Naive thymus-derived CD8-positive, alpha-beta T cell (primary cell): ENCODE data around the gene IL2RA. TPM values are rescaled to one million over a fixed set of nuclear protein-coding genes. Genes with fewer than 3 reads are reported as not detected.

Experiments
- ATAC-seq, 2 donors: fragments of 150-1000 bp; cut with Tn5 transposase in 1 of 2; sonication (Bioruptor Pico), chemical (Tn5 transposase) in 1 of 2; 1 replicate in 1 of 2; 2 replicates in 1 of 2; pipeline ENCODE4 v1.10.0; 2021; ENCODE audit warnings: mild to moderate bottlenecking in 2 of 2, moderate library complexity in 2 of 2
- POLR2A ChIA-PET: fragments of 350-600 bp; sonication (Branson Sonifier 250); formaldehyde crosslinking; loops from one replicate; lab custom pipeline; 2021; ENCODE audit warnings: antibody characterized with exemption; lab: Charles Lee
- DNase-seq, 10 donors: peaks; one replicate each; pipeline versions ENCODE4 v3.0.0 to v3.0.0-alpha.2; 2020 to 2022
- H3K27ac Mint-ChIP-seq, 10 donors: one replicate each; pipeline ENCODE4 v1.8.0; 2020 to 2022; ENCODE audit warnings: mild to moderate bottlenecking in 10 of 10, mixed read lengths in 10 of 10, moderate library complexity in 4 of 10, inconsistent platforms in 1 of 10
- H3K27me3 Mint-ChIP-seq, 5 donors: one replicate each; pipeline ENCODE4 v1.8.0; 2021 to 2022; ENCODE audit warnings: mixed read lengths in 5 of 5
- H3K36me3 Mint-ChIP-seq, 3 donors: one replicate each; pipeline ENCODE4 v1.8.0; 2020 to 2022; ENCODE audit warnings: mixed read lengths in 3 of 3, mild to moderate bottlenecking in 2 of 3, inconsistent platforms in 1 of 3
- H3K4me1 Mint-ChIP-seq, 4 donors: one replicate each; pipeline ENCODE4 v1.8.0; 2021 to 2022; ENCODE audit warnings: mixed read lengths in 4 of 4
- H3K4me3 Mint-ChIP-seq, 10 donors: one replicate each; pipeline ENCODE4 v1.8.0; 2020 to 2022; ENCODE audit warnings: mild to moderate bottlenecking in 10 of 10, mixed read lengths in 10 of 10, moderate library complexity in 6 of 10, inconsistent platforms in 1 of 10
- H3K9me3 Mint-ChIP-seq, 9 donors: one replicate each; pipeline ENCODE4 v1.8.0; 2020 to 2022; ENCODE audit warnings: mixed read lengths in 9 of 9, mild to moderate bottlenecking in 3 of 9, inconsistent platforms in 1 of 9, moderate library complexity in 1 of 9
- polyA plus RNA-seq, 3 donors: library from polyadenylated mRNA; unstranded; fragments of 300-500 nt; fragmentation: Illumina TruSeq; gene quantifications; one replicate each; pipeline ENCODE4 v1.2.3, GENCODE V29; 2021
- total RNA-seq, 8 experiments: library from RNA in 2 of 8; stranded (reverse) in 2 of 8; gene quantifications; one replicate each; pipeline ENCODE4 v1.2.3 and lab custom pipeline; 2021 to 2026

Gene IL2RA
- total and polyA plus RNA-seq, 5 experiments from 2014 or later: 0.07 to 1.4 (median 0.25) TPM

- peaks cover 2 to 14% (median 6%) of the 10 kb centered on the region in 9 donors for H3K9me3 Mint-ChIP-seq
- peak overlapping the region in 2 of 10 donors; percentile 8 to 29 for H3K27ac Mint-ChIP-seq
- no peaks in the 10 kb centered on the region for H3K27me3 Mint-ChIP-seq
- POLR2A ChIA-PET: interaction anchor here (0.9 to 1.2 kb wide), 4 partner anchors 17 to 35 kb away, joined by 3 to 4 read pairs (median 3); no protein-coding TSS in a partner anchor
- ATAC-seq (no peak), DNase-seq (no peak)
- H3K4me3 Mint-ChIP-seq: no peak overlapping the region
- H3K4me1 Mint-ChIP-seq: peaks cover 17 to 31% (median 28%) of the 10 kb centered on the region in 4 donors
- H3K36me3 Mint-ChIP-seq: peaks cover 0 to 13% (median 3%) of the 10 kb centered on the region in 3 donors
Observed at GRCh38 chr10:6033954-6034353, 28.2 kb downstream of the IL2RA start.

- peaks cover 0 to 8% (median 4%) of the 10 kb centered on the region in 4 donors for H3K4me1 Mint-ChIP-seq
- DNase-seq (no peak), ATAC-seq (no peak)
- POLR2A ChIA-PET: no interaction called here
- peaks cover 0 to 14% (median 4%) of the 10 kb centered on the region in 9 donors for H3K9me3 Mint-ChIP-seq
- H3K36me3 Mint-ChIP-seq: peaks cover 0 to 8% (median 3%) of the 10 kb centered on the region in 3 donors
- no peaks in the 10 kb centered on the region for H3K27me3 Mint-ChIP-seq
- no peak overlapping the region for H3K4me3 Mint-ChIP-seq
- H3K27ac Mint-ChIP-seq: no peak overlapping the region
Observed at GRCh38 chr10:6030940-6031339, 31.2 kb downstream of the IL2RA start.

GRCh38 chr10:6030217-6030616, 31.9 kb downstream of the IL2RA start:
- H3K27me3 Mint-ChIP-seq: no peaks in the 10 kb centered on the region
- DNase-seq: no peak
- H3K4me1 Mint-ChIP-seq: peaks cover 0 to 8% (median 4%) of the 10 kb centered on the region in 4 donors
- POLR2A ChIA-PET: no interaction called here
- H3K27ac Mint-ChIP-seq: no peak overlapping the region
- no peak overlapping the region for H3K4me3 Mint-ChIP-seq
- ATAC-seq: no peak
- H3K36me3 Mint-ChIP-seq: peaks cover 0 to 8% (median 3%) of the 10 kb centered on the region in 3 donors
- H3K9me3 Mint-ChIP-seq: peaks cover 0 to 14% (median 4%) of the 10 kb centered on the region in 9 donors

GRCh38 chr10:6027929-6028328, 34.2 kb downstream of the IL2RA start:
- Mint-ChIP-seq H3K9me3 (peaks cover 0 to 14% (median 4%) of the 10 kb centered on the region in 9 donors), H3K27me3 (no peaks in the 10 kb centered on the region), H3K36me3 (peaks cover 0 to 8% (median 3%) of the 10 kb centered on the region in 3 donors), H3K4me1 (peaks cover 0 to 5% (median 3%) of the 10 kb centered on the region in 4 donors), H3K4me3 (no peak overlapping the region), H3K27ac (peak overlapping the region in 1 of 10 donors; percentile 41)
- DNase-seq (no peak), ATAC-seq (no peak)
- POLR2A ChIA-PET: no interaction called here

GRCh38 chr10:6025683-6026255, 36.4 kb downstream of the IL2RA start:
- no peak overlapping the region for H3K4me3 Mint-ChIP-seq
- DNase-seq (no peak), ATAC-seq (no peak)
- no peak overlapping the region for H3K27ac Mint-ChIP-seq
- peaks cover 0 to 11% (median 4%) of the 10 kb centered on the region in 9 donors for H3K9me3 Mint-ChIP-seq
- H3K4me1 Mint-ChIP-seq: peaks cover 3 to 5% (median 3%) of the 10 kb centered on the region in 4 donors
- POLR2A ChIA-PET: interaction anchor here (0.6 to 0.8 kb wide), 2 partner anchors 9 to 642 kb away, joined by 3 read pairs; no protein-coding TSS in a partner anchor
- peaks cover 0 to 3% (median 0%) of the 10 kb centered on the region in 5 donors for H3K27me3 Mint-ChIP-seq
- H3K36me3 Mint-ChIP-seq: peaks cover 0 to 7% (median 3%) of the 10 kb centered on the region in 3 donors

GRCh38 chr10:6024334-6024682, 37.9 kb downstream of the IL2RA start:
- Mint-ChIP-seq H3K9me3 (no peaks in the 10 kb centered on the region), H3K27me3 (peaks cover 0 to 3% (median 0%) of the 10 kb centered on the region in 5 donors), H3K36me3 (no peaks in the 10 kb centered on the region), H3K4me3 (no peak overlapping the region), H3K27ac (no peak overlapping the region), H3K4me1 (peaks cover 3 to 5% (median 4%) of the 10 kb centered on the region in 4 donors)
- DNase-seq: no peak
- ATAC-seq: no peak
- POLR2A ChIA-PET: no interaction called here

GRCh38 chr10:6023661-6024333, 38.4 kb downstream of the IL2RA start:
- POLR2A ChIA-PET: no interaction called here
- H3K36me3 Mint-ChIP-seq: no peaks in the 10 kb centered on the region

GRCh38 chr10:6022660-6023059, 39.5 kb downstream of the IL2RA start:
- POLR2A ChIA-PET: interaction anchor here (0.8 kb wide), 1 partner anchor 66 kb away, joined by 4 read pairs; no protein-coding TSS in a partner anchor

More at GRCh38 chr10:6023661-6024333, 38.4 kb downstream of the IL2RA start:
- Mint-ChIP-seq H3K4me3 (no peak overlapping the region), H3K9me3 (no peaks in the 10 kb centered on the region), H3K27ac (no peak overlapping the region), H3K4me1 (peaks cover 4 to 6% (median 5%) of the 10 kb centered on the region in 4 donors), H3K27me3 (peaks cover 0 to 3% (median 0%) of the 10 kb centered on the region in 5 donors)
- no peak for ATAC-seq
- no peak for DNase-seq

GRCh38 chr10:6020826-6021225, 41.3 kb downstream of the IL2RA start:
- ATAC-seq: no peak
- Mint-ChIP-seq H3K4me3 (no peak overlapping the region), H3K27ac (no peak overlapping the region), H3K9me3 (no peaks in the 10 kb centered on the region), H3K36me3 (no peaks in the 10 kb centered on the region), H3K4me1 (peaks cover 0 to 6% (median 1%) of the 10 kb centered on the region in 4 donors), H3K27me3 (peaks cover 0 to 3% (median 0%) of the 10 kb centered on the region in 5 donors)
- POLR2A ChIA-PET: no interaction called here
- DNase-seq: no peak

More at GRCh38 chr10:6022660-6023059, 39.5 kb downstream of the IL2RA start:
- no peaks in the 10 kb centered on the region for H3K9me3 Mint-ChIP-seq
- DNase-seq: no peak
- H3K4me1 Mint-ChIP-seq: peaks cover under 1 to 6% (median 2%) of the 10 kb centered on the region in 4 donors
- no peak overlapping the region for H3K4me3 Mint-ChIP-seq
- H3K36me3 Mint-ChIP-seq: no peaks in the 10 kb centered on the region
- no peak for ATAC-seq
- peaks cover 0 to 3% (median 0%) of the 10 kb centered on the region in 5 donors for H3K27me3 Mint-ChIP-seq
- no peak overlapping the region for H3K27ac Mint-ChIP-seq

GRCh38 chr10:6019796-6020195, 42.4 kb downstream of the IL2RA start:
- Mint-ChIP-seq H3K36me3 (no peaks in the 10 kb centered on the region), H3K9me3 (no peaks in the 10 kb centered on the region), H3K4me3 (no peak overlapping the region), H3K27me3 (peaks cover 0 to 3% (median 0%) of the 10 kb centered on the region in 5 donors), H3K27ac (peak overlapping the region in 1 of 10 donors; percentile 12), H3K4me1 (peaks cover 2 to 7% (median 4%) of the 10 kb centered on the region in 4 donors)
- DNase-seq (no peak), ATAC-seq (no peak)
- POLR2A ChIA-PET: no interaction called here

- POLR2A ChIA-PET: no interaction called here
- ATAC-seq: no peak
- Mint-ChIP-seq H3K36me3 (no peaks in the 10 kb centered on the region), H3K27me3 (peaks cover 0 to 3% (median 0%) of the 10 kb centered on the region in 5 donors), H3K4me3 (no peak overlapping the region), H3K4me1 (peaks cover 8 to 12% (median 9%) of the 10 kb centered on the region in 4 donors), H3K27ac (peak overlapping the region in 4 of 10 donors; percentile 13 to 54 (median 21)), H3K9me3 (no peaks in the 10 kb centered on the region)
- no peak for DNase-seq
Observed at GRCh38 chr10:6019010-6019782, 43.0 kb downstream of the IL2RA start.

GRCh38 chr10:6018422-6018821, 43.7 kb downstream of the IL2RA start:
- ATAC-seq (no peak), DNase-seq (no peak)
- peaks cover 0 to 3% (median 0%) of the 10 kb centered on the region in 5 donors for H3K27me3 Mint-ChIP-seq
- peaks cover 10 to 16% (median 12%) of the 10 kb centered on the region in 4 donors for H3K4me1 Mint-ChIP-seq
- H3K9me3 Mint-ChIP-seq: no peaks in the 10 kb centered on the region
- H3K4me3 Mint-ChIP-seq: no peak overlapping the region
- no peaks in the 10 kb centered on the region for H3K36me3 Mint-ChIP-seq
- peak overlapping the region in 1 of 10 donors; percentile 9 for H3K27ac Mint-ChIP-seq
- POLR2A ChIA-PET: interaction anchor here (0.8 kb wide), 1 partner anchor 25 kb away, joined by 3 read pairs; no protein-coding TSS in a partner anchor
